GM18505 (cell line): ENCODE measurements around the gene TBC1D22A.

ENCODE experiments used
- ATAC-seq: cut with Tn5 transposase; IDR thresholded peaks from one replicate; pipeline ENCODE4 v1.9.1; 2021; ENCODE audit not compliant: unreplicated experiment
- POLR2A ChIP-seq: IDR thresholded peaks from 4 replicates; pipeline ENCODE4 v1.6.1; 2011; ENCODE audit warnings: borderline replicate concordance; ENCODE audit not compliant: insufficient read depth, insufficient read length; ENCODE audit errors: extremely low read depth

The TBC1D22A gene

GRCh38 chr22:46752988-46753310 is 9.5 kb upstream of the TBC1D22A start:
- ATAC-seq: no peak
- no peak for TF ChIP-seq POLR2A

GRCh38 chr22:46753360-46753759 is 9.1 kb upstream of the TBC1D22A start:
- TF ChIP-seq POLR2A: no peak
- ATAC-seq: no peak

GRCh38 chr22:46753761-46754109 is 8.7 kb upstream of the TBC1D22A start:
- ATAC-seq: no peak
- TF ChIP-seq POLR2A: no peak

- TF ChIP-seq POLR2A: no peak
- no peak for ATAC-seq
Observed at GRCh38 chr22:46754110-46754799, 8.2 kb upstream of the TBC1D22A start.

- TF ChIP-seq POLR2A: no peak
- no peak for ATAC-seq
Observed at GRCh38 chr22:46754826-46755225, 7.6 kb upstream of the TBC1D22A start.

GRCh38 chr22:46755525-46755924 is 6.9 kb upstream of the TBC1D22A start:
- no peak for TF ChIP-seq POLR2A
- ATAC-seq: no peak

GRCh38 chr22:46756097-46756496 is 6.4 kb upstream of the TBC1D22A start:
- no peak for TF ChIP-seq POLR2A
- no peak for ATAC-seq

GRCh38 chr22:46757104-46757503 is 5.3 kb upstream of the TBC1D22A start:
- ATAC-seq: no peak
- TF ChIP-seq POLR2A: no peak

- no peak for ATAC-seq
- no peak for TF ChIP-seq POLR2A
Observed at GRCh38 chr22:46758121-46758520, 4.3 kb upstream of the TBC1D22A start.

- TF ChIP-seq POLR2A: no peak
- ATAC-seq: no peak
Observed at GRCh38 chr22:46758867-46759290, 3.6 kb upstream of the TBC1D22A start.

GRCh38 chr22:46761017-46761416 is 1.4 kb upstream of the TBC1D22A start:
- no peak for ATAC-seq
- TF ChIP-seq POLR2A: no peak

- no peak for ATAC-seq
- TF ChIP-seq POLR2A: no peak
Observed at GRCh38 chr22:46761539-46762237, 762 bp upstream of the TBC1D22A start.

GRCh38 chr22:46763051-46763705 is 728 bp downstream of the TBC1D22A start:
- ATAC-seq: no peak
- TF ChIP-seq POLR2A: peak; percentile 51

GRCh38 chr22:46764140-46764680 is 1.8 kb downstream of the TBC1D22A start:
- no peak for ATAC-seq
- TF ChIP-seq POLR2A: no peak

GRCh38 chr22:46764779-46765485 is 2.5 kb downstream of the TBC1D22A start:
- TF ChIP-seq POLR2A: no peak
- ATAC-seq: no peak
